ENCODE results near the gene TENM3.
"Not testable (repeated sequence)": the region's sequence is repeated elsewhere in the genome, so short reads cannot be mapped to it uniquely, and the experiment has no call there.

The TENM3 gene

DNA sequence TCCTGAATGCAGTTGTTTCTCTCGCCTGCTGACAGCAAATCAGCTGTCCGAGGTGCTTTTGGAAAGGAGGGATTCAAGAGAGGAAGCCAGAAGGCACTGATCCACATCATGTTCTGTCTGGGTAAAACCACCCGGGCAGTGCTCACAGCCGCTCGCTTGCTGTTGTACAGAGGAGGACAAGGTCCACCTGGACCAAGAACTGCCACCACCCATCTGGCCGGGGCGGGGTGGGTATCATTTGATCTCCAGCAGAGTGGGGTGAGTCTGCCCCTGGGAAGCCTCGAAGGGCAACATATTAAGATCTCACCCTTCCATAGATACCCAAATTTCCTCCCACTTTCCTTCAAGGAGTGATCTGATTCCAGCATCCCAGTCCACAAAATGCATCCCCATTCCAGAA, 560.9 kb downstream of the TENM3 start:
- no peak for DNase-seq

GRCh38 chr4:182805321-182805720, 562.1 kb downstream of the TENM3 start:
- no peak for DNase-seq

DNA sequence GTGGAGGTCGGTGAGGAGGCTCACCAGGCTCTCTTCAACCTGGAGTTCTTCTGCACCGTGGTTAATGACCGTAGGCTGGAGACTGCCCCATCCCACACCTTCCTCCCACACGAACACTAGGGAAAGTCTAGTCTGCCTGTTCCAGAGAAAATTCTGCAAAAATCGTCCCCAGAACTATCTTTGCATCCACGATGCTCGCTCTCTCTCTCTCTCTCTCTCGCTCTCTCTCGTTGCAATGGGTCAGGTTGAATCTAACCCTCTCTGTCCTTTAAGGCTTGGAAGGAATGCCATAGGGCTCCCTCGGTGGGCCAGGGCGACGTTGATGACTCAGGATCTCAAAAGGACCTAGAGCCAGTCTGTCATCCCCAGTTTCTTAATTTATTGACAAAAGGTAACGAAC, 562.5 kb downstream of the TENM3 start:
- DNase-seq = no peak

DNA sequence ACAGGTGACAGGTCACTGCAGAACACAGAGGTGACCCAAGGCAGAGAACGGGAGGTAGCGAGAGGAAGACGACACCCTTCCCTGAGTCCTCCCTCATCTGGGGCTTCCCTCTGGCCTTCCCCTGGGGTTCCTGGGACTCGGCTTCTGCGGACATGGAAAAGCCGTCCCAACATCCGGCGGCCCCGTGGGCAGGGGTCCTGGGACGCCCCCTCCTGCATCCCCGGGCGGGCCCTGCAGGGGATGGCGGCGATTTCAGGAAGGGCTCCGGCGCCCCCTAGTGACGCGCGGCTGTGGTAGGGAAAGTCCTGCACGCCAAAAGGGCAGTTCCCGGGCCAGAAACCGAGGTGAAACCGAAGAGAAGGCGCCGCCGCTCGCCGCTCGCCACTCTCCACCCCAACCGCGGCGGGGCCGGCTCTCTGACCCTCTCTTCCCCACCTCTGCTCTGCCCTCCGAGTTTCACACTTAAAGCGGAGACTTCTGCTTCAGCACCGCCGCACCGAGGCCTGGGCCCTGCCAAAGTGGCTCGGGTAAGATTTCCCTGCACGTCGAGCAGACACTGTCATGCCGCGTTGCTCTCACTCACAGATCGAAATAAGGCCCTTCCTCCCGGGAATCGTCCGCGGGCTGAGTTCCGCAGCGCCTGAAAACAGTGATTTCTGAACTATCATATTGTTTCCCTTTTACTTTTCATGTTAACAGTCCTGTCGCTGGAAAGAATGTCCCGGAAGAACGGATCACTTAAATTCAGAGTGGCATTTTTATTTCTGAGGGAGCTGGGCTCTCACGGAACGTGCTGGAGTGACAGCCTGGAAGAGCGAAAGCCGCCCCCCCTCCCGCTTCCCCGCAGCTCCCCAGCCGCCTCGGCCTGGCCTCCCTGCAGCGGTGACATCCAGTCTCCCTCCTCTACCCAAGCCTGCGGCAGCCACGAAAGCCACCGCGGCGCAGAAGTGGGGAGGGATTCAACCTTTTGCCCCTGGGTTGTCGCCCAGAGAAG, 563.4 kb downstream of the TENM3 start:
- DNase-seq = peak; percentile 88

- DNase-seq = no peak
Observed at GRCh38 chr4:182807346-182807745, 564.1 kb downstream of the TENM3 start.

GRCh38 chr4:182807767-182808548, 564.8 kb downstream of the TENM3 start:
- DNase-seq = no peak

DNA sequence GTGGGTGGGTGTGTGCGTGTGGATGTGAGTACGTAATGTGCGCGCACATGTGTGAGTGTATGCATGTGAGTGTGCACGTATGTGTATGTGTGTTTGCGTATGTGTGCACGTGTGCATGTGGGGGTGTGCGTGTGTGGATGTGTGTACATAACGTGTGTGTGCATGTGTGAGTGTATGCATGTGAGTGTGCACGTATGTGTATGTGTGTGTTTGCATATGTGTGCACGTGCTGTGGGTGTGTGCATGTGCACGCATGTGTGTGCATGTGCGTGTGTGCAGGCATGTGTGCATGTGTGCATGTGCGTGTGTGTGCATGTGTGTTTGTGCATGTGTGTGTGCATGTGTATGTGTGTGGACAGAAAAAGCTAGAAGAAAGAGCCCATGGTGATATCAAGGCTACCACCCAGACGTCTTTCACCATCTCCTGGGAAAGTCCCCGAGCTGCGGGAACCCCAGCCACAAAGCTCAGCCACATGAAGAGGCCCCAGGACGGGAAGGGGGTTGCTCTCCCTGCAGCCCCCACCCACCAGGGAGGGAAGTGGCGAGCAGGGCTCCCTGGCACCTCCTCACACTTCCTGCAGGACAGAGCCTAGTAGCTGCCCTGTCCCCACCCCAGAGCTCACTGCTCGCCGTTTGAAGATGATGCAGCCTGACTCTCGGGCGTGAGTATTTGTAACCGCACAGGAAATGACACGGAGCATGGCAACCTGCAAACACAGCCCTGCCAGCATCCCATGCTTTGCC, 565.6 kb downstream of the TENM3 start:
- DNase-seq = peak; percentile 71

DNA sequence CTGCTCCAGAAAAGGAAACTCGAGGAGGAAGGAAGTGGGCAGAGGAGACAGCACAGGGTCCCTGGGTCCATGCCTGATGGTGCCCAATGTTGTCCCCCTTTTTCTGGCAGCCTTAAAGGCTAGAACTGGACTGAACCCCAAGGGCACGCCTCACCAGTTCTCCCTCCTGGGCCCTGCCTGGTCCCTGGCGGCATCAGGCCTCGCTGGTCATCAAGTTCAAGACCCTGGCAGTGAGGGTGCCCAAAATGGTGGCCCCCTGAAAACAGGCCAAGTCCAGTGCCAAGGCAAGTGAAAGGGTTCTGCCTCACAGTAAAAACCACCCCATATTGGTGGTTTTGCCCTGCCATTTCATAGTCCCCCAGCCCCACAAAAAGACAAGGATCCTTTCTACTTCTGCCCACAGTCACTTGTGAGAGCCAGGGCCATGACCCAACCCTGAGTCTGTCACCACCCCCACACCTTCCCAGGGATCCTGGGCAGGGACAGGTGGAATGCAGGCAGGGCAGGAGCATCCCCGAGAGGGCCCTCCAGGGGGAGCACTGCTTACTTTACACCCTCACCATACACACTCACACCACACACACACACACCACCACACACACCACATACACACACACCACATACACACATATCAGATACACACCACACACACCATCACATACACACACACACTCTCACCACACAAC, 566.4 kb downstream of the TENM3 start:
- peak; percentile 44 for DNase-seq

GRCh38 chr4:182810103-182810615, 567.0 kb downstream of the TENM3 start:
- no peak for DNase-seq

GRCh38 chr4:182812916-182813315, 569.7 kb downstream of the TENM3 start:
- DNase-seq = no peak

GRCh38 chr4:182814065-182814464, 570.9 kb downstream of the TENM3 start:
- DNase-seq = not testable (repeated sequence)

- no peak for DNase-seq
Observed at GRCh38 chr4:182818926-182819730, 575.9 kb downstream of the TENM3 start.

DNA sequence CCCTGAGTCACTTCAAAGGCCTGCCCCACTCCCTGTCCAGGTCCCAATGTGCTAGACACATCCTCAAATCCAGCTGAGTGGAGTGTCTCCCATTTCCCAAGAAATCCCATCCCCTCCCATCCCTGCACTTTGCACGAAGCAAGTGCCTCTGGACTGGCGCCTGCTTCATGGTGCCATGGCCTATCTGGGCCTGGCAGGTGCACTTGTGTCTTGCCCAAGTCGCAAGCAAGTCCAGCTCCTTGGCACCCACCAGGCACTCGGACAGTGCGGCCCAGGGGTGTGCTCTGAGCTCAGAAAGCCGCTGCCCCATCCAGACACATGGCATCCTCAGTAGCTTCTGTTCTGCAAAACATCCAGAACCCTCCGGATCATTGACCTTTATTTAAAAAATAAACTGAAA, 576.5 kb downstream of the TENM3 start:
- no peak for DNase-seq

DNA sequence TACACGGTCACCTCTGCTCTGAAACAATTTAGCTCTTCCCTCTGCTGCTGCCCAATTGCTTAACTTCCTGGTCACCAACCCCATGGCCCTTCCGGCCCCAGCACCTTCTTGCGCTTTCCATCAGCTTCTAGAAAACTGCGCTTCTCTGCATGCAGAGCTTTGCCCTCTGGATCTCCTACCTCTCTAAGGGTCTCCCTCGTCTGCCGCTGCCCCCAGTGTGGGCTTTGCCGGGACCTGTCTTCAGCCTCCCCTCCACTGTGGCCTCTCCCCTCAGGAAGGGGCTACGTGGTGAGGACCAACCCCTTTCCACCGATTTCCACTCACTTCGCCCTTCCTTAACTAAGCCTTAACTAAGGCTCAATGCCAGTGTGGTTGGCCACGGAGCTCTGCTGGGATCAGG, 579.4 kb downstream of the TENM3 start:
- DNase-seq = no peak

DNA sequence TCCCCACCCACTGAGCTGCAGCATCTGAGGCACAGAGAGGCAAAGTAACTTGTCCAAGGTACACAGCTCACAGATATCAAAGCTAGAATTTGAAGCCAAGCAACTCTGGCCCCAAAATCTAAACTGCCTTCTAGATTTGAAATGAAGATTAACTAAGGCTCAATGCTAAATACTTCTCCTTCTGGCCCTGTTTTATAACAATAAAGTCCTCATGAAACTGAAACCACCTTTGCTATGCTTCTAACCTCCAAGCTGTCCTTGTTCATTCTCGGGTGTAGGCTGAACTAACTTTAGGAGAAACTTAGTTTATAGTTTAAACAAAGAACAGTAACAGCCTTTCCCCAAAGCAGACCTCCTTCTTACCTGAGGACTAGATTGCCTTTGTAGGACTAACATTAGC, 580.4 kb downstream of the TENM3 start:
- DNase-seq = no peak

DNA sequence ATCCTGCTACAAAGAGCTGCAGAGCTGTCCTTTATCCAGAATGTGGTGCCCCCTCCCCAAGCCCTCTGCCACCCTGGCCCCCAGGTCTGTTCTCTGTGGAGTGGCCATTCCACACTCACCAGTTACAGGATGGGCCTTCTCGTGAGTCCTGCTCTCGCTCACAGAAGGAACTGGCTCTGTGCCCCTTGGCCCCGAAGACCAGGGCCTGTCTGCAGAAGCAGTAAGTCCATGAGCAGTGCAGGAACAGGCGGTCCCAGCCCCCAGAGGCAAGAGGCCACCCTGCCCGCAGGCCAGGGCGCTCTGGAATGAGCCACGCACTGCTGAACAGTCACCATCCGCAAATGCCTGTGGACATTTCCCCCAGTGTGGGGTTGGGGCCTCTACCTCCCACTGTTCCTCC, 581.8 kb downstream of the TENM3 start:
- no peak for DNase-seq

DNA sequence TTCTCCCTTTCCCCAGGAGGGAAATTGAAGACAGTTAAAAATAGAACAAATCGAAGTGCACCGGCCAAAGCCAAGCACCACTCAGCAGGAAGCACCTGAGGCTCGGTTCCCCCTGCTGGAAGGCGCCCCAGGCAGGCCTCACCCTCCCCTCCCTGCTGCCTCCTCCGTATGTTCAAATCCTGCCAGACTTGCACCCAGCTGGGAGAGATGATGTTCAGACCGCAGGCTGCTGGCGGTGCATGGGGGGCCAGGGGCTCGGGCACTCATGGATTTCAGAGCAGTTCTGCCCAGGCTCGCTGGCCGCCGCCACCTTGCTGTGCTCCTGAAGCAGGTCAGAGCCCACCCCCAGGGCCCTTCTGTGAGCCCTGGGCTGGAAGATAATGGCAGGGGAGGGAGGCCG, 582.6 kb downstream of the TENM3 start:
- no peak for DNase-seq

DNA sequence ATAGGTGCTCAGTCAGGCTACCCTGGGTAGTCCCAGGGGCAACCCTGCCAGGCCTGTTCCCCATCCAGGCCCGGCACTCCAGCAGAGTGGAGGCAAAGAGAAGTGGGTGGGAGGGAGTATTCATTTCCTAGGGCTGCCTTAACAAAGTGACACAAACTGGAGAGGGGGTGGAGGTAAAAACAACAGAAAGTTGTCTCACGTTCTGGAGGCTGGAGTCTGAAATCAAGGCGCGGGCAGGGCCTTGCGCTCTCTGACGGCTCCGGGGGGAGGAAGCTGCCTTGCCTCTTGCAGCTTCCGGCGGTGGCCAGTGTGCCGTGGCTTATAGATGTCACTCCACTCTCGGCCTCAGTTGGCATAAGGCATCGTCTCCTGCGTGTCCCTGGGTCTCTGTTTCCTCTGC, 583.2 kb downstream of the TENM3 start:
- peak; percentile 33 for DNase-seq

DNA sequence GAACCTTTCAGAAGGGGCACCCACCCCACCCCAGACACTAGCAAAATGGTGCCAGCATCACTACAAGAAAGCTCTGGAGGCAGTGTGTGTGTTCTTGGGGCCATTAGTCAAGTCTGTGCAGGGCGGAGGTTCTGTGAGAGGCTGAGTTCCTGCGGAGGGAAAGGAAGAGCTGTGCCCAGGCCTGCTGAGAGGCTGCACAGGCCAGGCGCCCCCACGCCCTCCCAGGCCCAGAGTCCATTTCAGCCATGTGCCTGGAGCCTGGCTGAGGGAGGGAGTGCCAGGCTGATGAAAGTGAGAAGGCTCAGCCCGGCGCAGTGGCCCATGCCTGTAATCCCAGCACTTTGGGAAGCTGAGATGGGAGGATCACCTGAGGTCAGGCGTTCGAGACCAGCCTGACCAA, 584.0 kb downstream of the TENM3 start:
- DNase-seq = no peak

DNA sequence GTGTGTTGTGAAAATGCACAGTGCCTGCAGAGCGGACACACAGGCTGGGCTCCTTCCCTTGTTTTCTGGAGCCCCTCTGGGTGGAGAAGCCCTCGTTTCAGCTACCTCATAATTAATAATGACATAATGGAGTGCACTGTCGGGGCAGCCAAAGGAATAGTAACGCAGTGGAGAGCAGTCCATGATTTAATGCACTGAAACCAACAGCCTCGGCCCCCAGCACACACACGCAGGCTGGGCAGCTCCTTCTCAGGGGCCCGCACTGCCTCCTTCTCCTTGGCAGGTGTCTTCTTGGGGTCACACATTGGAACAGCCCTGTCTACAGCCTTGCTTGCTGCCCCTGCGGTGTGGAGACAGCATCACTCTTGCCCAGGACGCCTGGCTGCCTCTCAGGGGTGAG, 584.8 kb downstream of the TENM3 start:
- DNase-seq = no peak

GRCh38 chr4:182828360-182829025, 585.3 kb downstream of the TENM3 start:
- no peak for DNase-seq

Data from stimulated activated CD8-positive, alpha-beta memory T cell treated with anti-CD3 and anti-CD28 coated beads, Interleukin-4, amount 100 ng/mL, for 48 hours (primary cell).